ENCODE data around the gene MRPL44. TPM values are rescaled to one million over a fixed set of nuclear protein-coding genes. Genes with fewer than 3 reads are reported as not detected.

MRPL44 gene
- total and polyA plus RNA-seq, 2 of the 8 experiments (the other 6 are each of a cell fraction or from before 2014, with no cell fraction given), result 32.0 to 53.2 TPM

GRCh38 chr2:223928113-223929006 lies 28.9 kb upstream of the MRPL44 start:
- H3K56ac ChIP-seq (replicated peaks; ENCODE audit: insufficient read length, low read depth, low read length), result no peak overlapping the region
- ChIA-PET POLR2A (ENCODE audit: partially characterized antibody) (interaction anchor here (1.2 kb wide), 1 partner anchor 16 kb away, joined by 3 read pairs; no protein-coding TSS in a partner anchor), CTCF (ENCODE audit: partially characterized antibody) (interaction anchor here (2.0 kb wide), 1 partner anchor 8 kb away, joined by 4 read pairs; no protein-coding TSS in a partner anchor)
- no peak overlapping the region for H2BK20ac ChIP-seq (ENCODE audit: low read length)
- 89% methylated on average over 7 of the region's 7 CpGs; no CpG with 5 or more reads in 1 of the 2 experiments for WGBS, 2 experiments (ENCODE audit: extremely low coverage in 1 of 2, insufficient coverage in 1 of 2, insufficient read length in 1 of 2, insufficient replicate concordance in 2 of 2, low coverage in 1 of 2, low lambda C conversion rate in 2 of 2, missing lambda C conversion rate in 1 of 2)
- H3K79me1 ChIP-seq (ENCODE audit: low read depth, low read length), result peaks cover 5% of the 10 kb centered on the region
- H3K36me3 ChIP-seq (ENCODE audit: control insufficient read depth in 2 of 4, insufficient read depth in 4 of 4, low read length in 3 of 4), result peaks cover 0 to 6% (median 0%) of the 10 kb centered on the region in 4 experiments; a peak in 1 of 8 replicates
- peaks cover 3 to 92% of the 10 kb centered on the region in 2 experiments; a peak in 3 of 4 replicates for H3K79me2 ChIP-seq (ENCODE audit: control insufficient read depth in 1 of 2, insufficient read depth in 2 of 2, low read length in 2 of 2)
- H4K8ac ChIP-seq (ENCODE audit: extremely low read depth, insufficient read depth, low read length), result no peak overlapping the region
- no peak overlapping the region for H3K27ac ChIP-seq (ENCODE audit: low read depth, low read length)
- H3K27me3 ChIP-seq (replicated peaks in 1 of 4; ENCODE audit: control insufficient read depth in 3 of 4, extremely low read depth in 1 of 4, insufficient read depth in 3 of 4, low read length in 3 of 4), result no peaks in the 10 kb centered on the region
- H3K4me3 ChIP-seq (ENCODE audit: extremely low read depth in 1 of 4, insufficient read depth in 2 of 4, low read depth in 3 of 4, low read length in 4 of 4), result no peak overlapping the region
- no peak overlapping the region for H2AFZ ChIP-seq (ENCODE audit: low read length)
- H3K4me1 ChIP-seq (replicated peaks in 1 of 4; ENCODE audit: control insufficient read depth in 3 of 4, insufficient read depth in 4 of 4, low read length in 3 of 4), result peaks cover 2 to 9% (median 8%) of the 10 kb centered on the region in 4 experiments; a peak in 5 of 7 replicates
- FAIRE-seq (no peak), DNase-seq (ENCODE audit: low read depth in 1 of 2, low spot score in 2 of 2) (no peak)
- no peaks in the 10 kb centered on the region for H3K23me2 ChIP-seq (ENCODE audit: low read depth, low read length)
- H3K4ac ChIP-seq (replicated peaks; ENCODE audit: insufficient read length, low read depth, low read length), result no peak overlapping the region
- H4K20me1 ChIP-seq (replicated peaks in 1 of 2; ENCODE audit: control insufficient read depth in 1 of 2, insufficient read depth in 2 of 2, low read length in 2 of 2), result peaks cover 0 to 3% of the 10 kb centered on the region in 2 experiments
- H3K14ac ChIP-seq (ENCODE audit: insufficient read length), result no peak overlapping the region
- no peak overlapping the region for H3K9ac ChIP-seq (replicated peaks in 1 of 4; ENCODE audit: extremely low read depth in 1 of 4, low read depth in 3 of 4, low read length in 3 of 4)
- no peak overlapping the region for H2BK12ac ChIP-seq (ENCODE audit: low read depth, low read length)
- peaks cover 6% of the 10 kb centered on the region in 2 experiments; a peak in 1 of 4 replicates for H3K9me3 ChIP-seq (ENCODE audit: insufficient read depth in 2 of 2, low read depth in 1 of 2, low read length in 1 of 2)
- TF ChIP-seq CHD1 (IDR thresholded peaks at IDR 0.05; ENCODE audit: low read depth, low read length) (no peak), CREB1 (IDR thresholded peaks at IDR 0.05) (no peak), SUZ12 (IDR thresholded peaks at IDR 0.05; ENCODE audit: low read length) (no peak)
- no peak overlapping the region for H2BK5ac ChIP-seq (ENCODE audit: low read depth, low read length)
- no peak overlapping the region for H3K23ac ChIP-seq (ENCODE audit: insufficient read length)
- no peak overlapping the region for H4K5ac ChIP-seq (ENCODE audit: insufficient read length, low read depth, low read length)
- H3K4me2 ChIP-seq (ENCODE audit: insufficient read depth in 1 of 2, low read depth in 2 of 2, low read length in 2 of 2), result no peak overlapping the region
- H2BK120ac ChIP-seq (replicated peaks; ENCODE audit: low read depth, low read length), result no peak overlapping the region
- no peak overlapping the region for H2BK15ac ChIP-seq (ENCODE audit: low read length)
- H2AK5ac ChIP-seq (ENCODE audit: low read depth, low read length), result no peak overlapping the region
- no peak overlapping the region for H4K91ac ChIP-seq (replicated peaks; ENCODE audit: insufficient read length, low read length)
- no peak overlapping the region for H3K18ac ChIP-seq (ENCODE audit: extremely low read depth, low read length)

Data from H1 (cell line).